ENCODE results near the gene EDAR. TPM values are rescaled to one million over a fixed set of nuclear protein-coding genes. Genes with fewer than 3 reads are reported as not detected.

Gene EDAR
- total and polyA plus RNA-seq, 9 of the 15 experiments (the other 6 are each of a cell fraction or from before 2014, with no cell fraction given), result 0.01 TPM; not detected in 8

- no peak for TF ChIP-seq TEAD2 (tag; IDR thresholded peaks at IDR 0.05)
- TF ChIP-seq ERF (CRISPR knock-in tag; IDR thresholded peaks at IDR 0.05), result no peak
- no peak for TF ChIP-seq ZNF586 (CRISPR knock-in tag; conservative IDR thresholded peaks at IDR 0.05)
Observed at GRCh38 chr2:108924580-108925251, 64.3 kb downstream of the EDAR start (continued).

- peak; percentile 23 for FAIRE-seq
- H3K9me1 ChIP-seq (ENCODE audit: control insufficient read depth, insufficient read depth, low read length), result no peaks in the 10 kb centered on the region
- no peak overlapping the region for H3K4me2 ChIP-seq (ENCODE audit: insufficient read depth, low read length)
- no peak overlapping the region for H2AFZ ChIP-seq (ENCODE audit: low read depth, low read length)
- no peak overlapping the region for H3K9ac ChIP-seq (ENCODE audit: insufficient read depth in 1 of 2, low read depth in 2 of 2, low read length in 2 of 2)
- no peaks in the 10 kb centered on the region for H3K79me2 ChIP-seq (ENCODE audit: control insufficient read depth, insufficient read depth, low read length)
- peaks cover 11% of the 10 kb centered on the region; the same call in 1 of the 2 replicates for H4K20me1 ChIP-seq (replicated peaks; ENCODE audit: control insufficient read depth, insufficient read depth, low read length)
- no TSS peak for BruUV-seq (replicated peaks)
- peaks cover 39 to 93% of the 10 kb centered on the region in 2 experiments; a peak in 4 of 5 replicates for H3K27me3 ChIP-seq (ENCODE audit: control insufficient read depth in 2 of 2, insufficient read depth in 2 of 2, low read length in 2 of 2)
- no peaks in the 10 kb centered on the region for H3K36me3 ChIP-seq (ENCODE audit: control insufficient read depth, insufficient read depth, low read length)
- ChIA-PET CTCF (ENCODE audit: low intra/inter-chr PET ratio) (no interaction called here), POLR2A (interaction anchor here (1.4 kb wide), 1 partner anchor 11 kb away, joined by 3 read pairs; no protein-coding TSS in a partner anchor)
- no peak overlapping the region for H3K4me3 ChIP-seq
- intact Hi-C loops (cut with micrococcal nuclease), result no loop called here
- TF ChIP-seq KHSRP (IDR thresholded peaks at IDR 0.05) (no peak), THAP7 (CRISPR knock-in tag; IDR thresholded peaks at IDR 0.05) (no peak), SOX6 (IDR thresholded peaks at IDR 0.05) (no peak), U2AF1 (optimal IDR thresholded peaks at IDR 0.05; ENCODE audit: low read depth, low read length) (no peak), MYBL2 (IDR thresholded peaks at IDR 0.05; ENCODE audit: low read depth) (no peak), MYBL2 (CRISPR knock-in tag; IDR thresholded peaks at IDR 0.05; ENCODE audit: borderline replicate concordance) (no peak), ZNF518B (CRISPR knock-in tag; IDR thresholded peaks at IDR 0.05) (no peak), TCF15 (CRISPR knock-in tag; IDR thresholded peaks at IDR 0.05) (no peak), ATF7 (IDR thresholded peaks at IDR 0.05) (no peak)
- 0% methylated on average over 9 of the region's 13 CpGs for WGBS (ENCODE audit: insufficient coverage, low coverage, missing lambda C conversion rate)
- in situ Hi-C loops (cut with MboI), result no loop called here
- H3K9me3 ChIP-seq (replicated peaks; ENCODE audit: control insufficient read depth, insufficient read depth, low read depth, low read length), result no peaks in the 10 kb centered on the region
- no peak overlapping the region for H3K27ac ChIP-seq (ENCODE audit: extremely low read depth, low read depth, low read length)
- no peak for DNase-seq (ENCODE audit: extremely low read depth in 1 of 4, low spot score in 3 of 4)
- H3K4me1 ChIP-seq (replicated peaks in 1 of 2; ENCODE audit: control insufficient read depth in 2 of 2, insufficient read depth in 2 of 2, low read length in 2 of 2), result no peaks in the 10 kb centered on the region
- no peak for ATAC-seq
Observed at GRCh38 chr2:108923736-108924579, 65.1 kb downstream of the EDAR start.

All from K562 (cell line).